Endothelial cell of umbilical vein (primary cell): Measurements from ENCODE around the gene MAF. TPM values are rescaled to one million over a fixed set of nuclear protein-coding genes. Genes with fewer than 3 reads are reported as not detected.

Source experiments
- BruUV-seq: library from RNA; stranded (reverse); fragments of 400-500 nt; replicated peaks from 2 replicates; lab custom pipeline; 2021; lab: Mats Ljungman, UMichigan
- CTCF ChIA-PET: fragments of 300-600, 350-600 bp; sonication (Branson Sonifier 250); formaldehyde crosslinking; loops from one replicate; lab custom pipeline; 2021; ENCODE audit warnings: antibody characterized with exemption, inconsistent platforms; lab: Charles Lee
- POLR2A ChIA-PET: fragments of 300-600, 350-600 bp; sonication (Branson Sonifier 250); formaldehyde crosslinking; loops from one replicate; lab custom pipeline; 2021; ENCODE audit warnings: antibody characterized with exemption, inconsistent platforms; lab: Charles Lee
- DNase-seq: peaks from one replicate; pipeline ENCODE4 v3.0.0-alpha.2; 2011; ENCODE audit warnings: low read depth, low spot score
- FAIRE-seq: peaks from 2 replicates; lab custom pipeline; 2011; peaks lifted over from hg19 to GRCh38; lab: Jason Lieb, UNC
- H2AFZ ChIP-seq: 2 replicates; pipeline ENCODE4 v1.6.0; 2012; ENCODE audit warnings: low read depth, low read length, control low read depth, inconsistent platforms
- H3K27ac ChIP-seq: 2 replicates; pipeline ENCODE4 v1.5.1; 2011; ENCODE audit warnings: low read depth, mild to moderate bottlenecking, control low read depth, low read length, moderate library complexity; ENCODE audit not compliant: insufficient read depth
- H3K27me3 ChIP-seq, 2 experiments: 2 replicates each; pipeline versions ENCODE4 v1.6.0 to v1.6.1; 2011; ENCODE audit warnings: low read length in 2 of 2, mixed read lengths in 1 of 2; ENCODE audit not compliant: control insufficient read depth in 2 of 2, insufficient read depth in 2 of 2
- H3K36me3 ChIP-seq, 2 experiments: 2 replicates in 1 of 2; 3 replicates in 1 of 2; pipeline ENCODE4 v1.5.1; 2011; ENCODE audit warnings: low read length in 2 of 2, mild to moderate bottlenecking in 1 of 2, moderate library complexity in 1 of 2; ENCODE audit not compliant: control insufficient read depth in 2 of 2, insufficient read depth in 2 of 2; ENCODE audit errors: extremely low read depth in 1 of 2
- H3K4me1 ChIP-seq: 3 replicates; pipeline ENCODE4 v1.5.1; 2011; ENCODE audit warnings: mild to moderate bottlenecking, low read length; ENCODE audit not compliant: control insufficient read depth, insufficient read depth; ENCODE audit errors: extremely low read depth
- H3K4me2 ChIP-seq: 2 replicates; pipeline ENCODE4 v1.6.1; 2011; ENCODE audit warnings: low read length, control low read depth, mixed read lengths; ENCODE audit not compliant: insufficient read depth
- H3K4me3 ChIP-seq, 3 experiments: fragments of 200-600 bp in 1 of 3; sonication (generic), shearing (Covaris generic) in 1 of 3; replicated peaks in 1 of 3; 2 replicates each; pipeline ENCODE4 v1.5.1; 2011 to 2016; ENCODE audit warnings: control low read depth in 3 of 3, low read length in 3 of 3, mild to moderate bottlenecking in 2 of 3, inconsistent platforms in 1 of 3, low read depth in 1 of 3, moderate library complexity in 1 of 3; ENCODE audit not compliant: insufficient read depth in 1 of 3
- H3K79me2 ChIP-seq: 2 replicates; pipeline ENCODE4 v1.6.0; 2012; ENCODE audit warnings: low read length, inconsistent platforms; ENCODE audit not compliant: control insufficient read depth, insufficient read depth
- H3K9ac ChIP-seq: replicated peaks from 2 replicates; pipeline ENCODE3; 2011; ENCODE audit warnings: low read length, control low read depth; ENCODE audit not compliant: insufficient read depth; ENCODE audit errors: extremely low read depth
- H3K9me1 ChIP-seq: replicated peaks from 3 replicates; pipeline ENCODE4 v1.6.0; 2011; ENCODE audit warnings: mild to moderate bottlenecking, low read length; ENCODE audit not compliant: control insufficient read depth, insufficient read depth; ENCODE audit errors: extremely low read depth
- H3K9me3 ChIP-seq: replicated peaks from 2 replicates; pipeline ENCODE4 v1.5.1; 2012; ENCODE audit warnings: low read length, inconsistent platforms; ENCODE audit not compliant: control insufficient read depth, insufficient read depth
- H4K20me1 ChIP-seq: replicated peaks from 2 replicates; pipeline ENCODE3; 2011; ENCODE audit warnings: mild to moderate bottlenecking, low read length; ENCODE audit not compliant: control insufficient read depth, insufficient read depth; ENCODE audit errors: extremely low read depth
- CTCF ChIP-seq, 2 donors: IDR thresholded peaks; 1 replicate in 1 of 2; 2 replicates in 1 of 2; pipeline ENCODE4 v1.5.1; 2011; ENCODE audit warnings: low read length in 2 of 2, mild to moderate bottlenecking in 2 of 2, moderate library complexity in 2 of 2, control low read depth in 1 of 2, inconsistent platforms in 1 of 2, low read depth in 1 of 2; ENCODE audit not compliant: insufficient read depth in 1 of 2; ENCODE audit errors: extremely low read depth in 1 of 2
- EZH2 ChIP-seq: IDR thresholded peaks from 2 replicates; pipeline ENCODE4 v1.6.1; 2012; ENCODE audit warnings: borderline replicate concordance, low read depth, mild to moderate bottlenecking, moderate library complexity, low read length, inconsistent platforms; ENCODE audit not compliant: severe bottlenecking
- FOS ChIP-seq: IDR thresholded peaks from 2 replicates; pipeline ENCODE4 v1.6.1; 2011; ENCODE audit warnings: mild to moderate bottlenecking, low read length, moderate library complexity, borderline replicate concordance; ENCODE audit not compliant: insufficient read depth
- GATA2 ChIP-seq: IDR thresholded peaks from 2 replicates; pipeline ENCODE4 v1.7.0; 2011; ENCODE audit warnings: low read depth, mild to moderate bottlenecking, moderate library complexity, mixed read lengths, low read length; ENCODE audit not compliant: insufficient read length, insufficient read depth
- JUN ChIP-seq: IDR thresholded peaks from 2 replicates; pipeline ENCODE4 v1.6.1; 2011; ENCODE audit warnings: borderline replicate concordance, low read depth; ENCODE audit not compliant: insufficient read length, insufficient read depth
- MAX ChIP-seq: IDR thresholded peaks from 2 replicates; pipeline ENCODE4 v1.6.1; 2011; ENCODE audit not compliant: insufficient read depth, insufficient read length
- MYC ChIP-seq: IDR thresholded peaks from one replicate; pipeline ENCODE4 v1.6.1; 2011; ENCODE audit warnings: mild to moderate bottlenecking, low read depth, low read length
- POLR2A ChIP-seq: IDR thresholded peaks from 2 replicates; pipeline ENCODE4 v1.6.1; 2012; ENCODE audit warnings: low read depth, mild to moderate bottlenecking, control low read depth, low read length
- POLR2AphosphoS5 ChIP-seq: IDR thresholded peaks from 2 replicates; pipeline ENCODE4 v1.6.1; 2012; ENCODE audit warnings: low read depth, mild to moderate bottlenecking, control low read depth, low read length, moderate library complexity; ENCODE audit not compliant: insufficient read depth
- dilution Hi-C: fragments of 300-500 bp; cut with MboI; formaldehyde crosslinking; loops from one replicate; pipeline ENCODE4 v1.15.0; 2019; ENCODE audit warnings: low sequenced_read_pairs; ENCODE audit not compliant: extremely low pct_ligation_motif_present
- intact Hi-C: fragments of 100-400 bp; cut with micrococcal nuclease; formaldehyde crosslinking; loops from one replicate; pipeline ENCODE4 v1.10.0; 2022
- polyA plus RNA-seq, 4 experiments: library from polyadenylated mRNA; depleted of rRNA in 3 of 4; stranded (reverse) in 3 of 4; unstranded in 1 of 4; fragments of >200 nt; gene quantifications; 2 replicates each; pipeline versions ENCODE4 v1.2.1 to v1.2.3, GENCODE V29; 2011 to 2012; ENCODE audit warnings: missing spikeins in 1 of 4
- total RNA-seq: library from RNA; stranded (reverse); gene quantifications from 2 replicates; pipeline ENCODE4 v1.2.3, GENCODE V29; 2021

Gene MAF
- total and polyA plus RNA-seq, 2 donors (not counting 3 experiments of a cell fraction or from before 2014, with no cell fraction given) = 0.04 to 0.33 TPM

DNA sequence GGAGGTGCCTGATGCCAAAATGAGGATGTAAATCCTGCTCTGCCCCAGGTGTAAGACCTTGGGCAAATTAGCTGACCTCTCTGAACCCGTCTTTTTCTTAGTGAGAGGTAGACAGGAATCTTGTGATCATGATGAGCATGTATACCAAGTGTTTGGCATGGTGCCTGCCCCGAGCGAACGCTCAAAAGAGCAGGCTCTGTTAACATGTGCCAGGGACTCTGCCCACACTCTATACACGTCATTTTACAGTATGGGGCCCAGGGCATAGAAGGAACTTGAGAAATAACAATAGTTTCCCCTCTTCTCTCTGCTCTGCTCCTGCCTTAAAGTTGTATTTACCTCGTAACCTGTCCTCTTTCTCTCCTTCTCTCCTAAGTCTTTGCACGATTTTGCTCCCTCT lies 9.3 kb upstream of the MAF start:
- no peaks in the 10 kb centered on the region for H3K4me1 ChIP-seq
- no peaks in the 10 kb centered on the region for H3K36me3 ChIP-seq
- no peaks in the 10 kb centered on the region for H3K79me2 ChIP-seq
- ChIA-PET CTCF (no interaction called here), POLR2A (no interaction called here)
- H3K9ac ChIP-seq = no peak overlapping the region
- H2AFZ ChIP-seq = no peak overlapping the region
- no peaks in the 10 kb centered on the region for H3K27me3 ChIP-seq
- H3K9me3 ChIP-seq = no peaks in the 10 kb centered on the region
- H3K9me1 ChIP-seq = no peaks in the 10 kb centered on the region
- H3K4me3 ChIP-seq = no peak overlapping the region
- no peak overlapping the region for H3K27ac ChIP-seq
- no peaks in the 10 kb centered on the region for H4K20me1 ChIP-seq
- no peak overlapping the region for H3K4me2 ChIP-seq
- dilution Hi-C loops = no loop called here
- TF ChIP-seq GATA2 (no peak), POLR2A (no peak), FOS (no peak)
- intact Hi-C loops = no loop called here
- no TSS peak for BruUV-seq
- DNase-seq (no peak), FAIRE-seq (no peak)

GRCh38 chr16:79608976-79609375 lies 8.4 kb upstream of the MAF start:
- Histone ChIP-seq H4K20me1 (no peaks in the 10 kb centered on the region), H3K9me3 (no peaks in the 10 kb centered on the region), H3K4me2 (no peak overlapping the region), H3K9me1 (no peaks in the 10 kb centered on the region), H3K27ac (no peak overlapping the region), H3K36me3 (no peaks in the 10 kb centered on the region), H2AFZ (no peak overlapping the region), H3K4me1 (no peaks in the 10 kb centered on the region), H3K4me3 (no peak overlapping the region), H3K79me2 (no peaks in the 10 kb centered on the region), H3K27me3 (no peaks in the 10 kb centered on the region), H3K9ac (no peak overlapping the region)
- POLR2A ChIA-PET = no interaction called here
- intact Hi-C loops (no loop called here), dilution Hi-C loops (no loop called here)
- no TSS peak for BruUV-seq
- CTCF ChIA-PET = no interaction called here
- FAIRE-seq (no peak), DNase-seq (no peak)
- TF ChIP-seq POLR2A (no peak), EZH2 (no peak), POLR2AphosphoS5 (no peak), JUN (no peak), FOS (no peak), CTCF (IDR thresholded peaks at IDR 0.05; ENCODE audit: extremely low read depth in 1 of 2, insufficient read depth in 1 of 2, low read depth in 1 of 2, low read length in 2 of 2) (no peak), GATA2 (no peak), MYC (no peak), MAX (no peak)
